GM12878 (cell line): ENCODE measurements around the gene NEGR1. TPM values are rescaled to one million over a fixed set of nuclear protein-coding genes. Genes with fewer than 3 reads are reported as not detected.

Source experiments
- ATAC-seq: fragments of 200-7000 bp; cut with Tn5 transposase; 3 replicates; pipeline ENCODE4 v1.9.1; 2020; ENCODE audit warnings: mild to moderate bottlenecking, moderate library complexity
- BruUV-seq: library from RNA; stranded (reverse); fragments of 400-500 nt; replicated peaks from 2 replicates; lab custom pipeline; 2021; lab: Mats Ljungman, UMichigan
- CTCF ChIA-PET: fragments of 300-600 bp; sonication (Branson Sonifier 250); formaldehyde crosslinking; extraction: SDS; loops from one replicate; lab custom pipeline; 2021; ENCODE audit warnings: inconsistent platforms; lab: Yijun Ruan, JAX
- POLR2A ChIA-PET: fragments of 350-600 bp; formaldehyde crosslinking; extraction: SDS; loops from one replicate; lab custom pipeline; 2021; ENCODE audit warnings: inconsistent platforms; lab: Charles Lee
- RAD21 ChIA-PET: fragments of 300-600 bp; sonication (Branson Sonifier 250); formaldehyde crosslinking; loops from one replicate; lab custom pipeline; 2023; ENCODE audit warnings: antibody characterized with exemption; ENCODE audit not compliant: unreplicated experiment; lab: Charles Lee
- SMC1A ChIA-PET: fragments of 300-600 bp; sonication (Branson Sonifier 250); formaldehyde crosslinking; loops from one replicate; lab custom pipeline; 2023; ENCODE audit not compliant: unreplicated experiment, uncharacterized antibody; lab: Charles Lee
- DNase-seq: peaks from one replicate; pipeline ENCODE4 v3.0.0-alpha.2; 2011; ENCODE audit warnings: low read depth, low spot score
- FAIRE-seq: peaks from 3 replicates; lab custom pipeline; 2011; peaks lifted over from hg19 to GRCh38; lab: Jason Lieb, UNC
- H2AFZ ChIP-seq: 2 replicates; pipeline ENCODE4 v1.6.0; 2011; ENCODE audit warnings: low read depth, low read length, control low read depth; ENCODE audit not compliant: control insufficient read depth
- H3K27ac ChIP-seq: 2 replicates; pipeline ENCODE4 v1.5.1; 2011; ENCODE audit warnings: control low read depth; ENCODE audit not compliant: control insufficient read depth, insufficient read depth
- H3K27me3 ChIP-seq, 2 experiments: replicated peaks in 1 of 2; 2 replicates each; pipeline versions ENCODE4 v1.6.0 to v1.6.1; 2011; ENCODE audit warnings: low read length in 1 of 2; ENCODE audit not compliant: control insufficient read depth in 2 of 2, insufficient read depth in 2 of 2
- H3K36me3 ChIP-seq, 2 experiments: 2 replicates each; pipeline ENCODE4 v1.5.1; 2011; ENCODE audit warnings: low read length in 1 of 2; ENCODE audit not compliant: control insufficient read depth in 2 of 2, insufficient read depth in 2 of 2
- H3K4me1 ChIP-seq: 2 replicates; pipeline ENCODE4 v1.6.1; 2011; ENCODE audit warnings: mild to moderate bottlenecking, low read length, moderate library complexity, mixed read lengths; ENCODE audit not compliant: control insufficient read depth, insufficient read depth
- H3K4me2 ChIP-seq: 2 replicates; pipeline ENCODE4 v1.6.0; 2011; ENCODE audit warnings: control low read depth; ENCODE audit not compliant: control insufficient read depth, insufficient read depth
- H3K4me3 ChIP-seq: fragments of 200-600 bp; sonication (generic); 2 replicates; pipeline ENCODE4 v1.5.1; 2016
- H3K79me2 ChIP-seq: 2 replicates; pipeline ENCODE4 v1.6.0; 2011; ENCODE audit warnings: low read length; ENCODE audit not compliant: control insufficient read depth, insufficient read depth
- H3K9ac ChIP-seq: 2 replicates; pipeline ENCODE4 v1.8.0; 2011; ENCODE audit warnings: low read length, control low read depth, mixed read lengths; ENCODE audit not compliant: control insufficient read depth, insufficient read depth
- H3K9me3 ChIP-seq: replicated peaks from 3 replicates; pipeline ENCODE4 v1.5.1; 2011; ENCODE audit warnings: mild to moderate bottlenecking, low read length; ENCODE audit not compliant: control insufficient read depth, insufficient read depth
- H4K20me1 ChIP-seq: 2 replicates; pipeline ENCODE4 v1.6.0; 2011; ENCODE audit not compliant: control insufficient read depth, insufficient read depth
- CREB1 ChIP-seq: IDR thresholded peaks from 2 replicates; pipeline ENCODE4 v1.6.1; 2012; ENCODE audit warnings: low read depth, mild to moderate bottlenecking, inconsistent platforms
- JUND ChIP-seq: IDR thresholded peaks from 2 replicates; pipeline ENCODE4 v1.6.1; 2012; ENCODE audit warnings: low read depth, mild to moderate bottlenecking, low read length, improper control_type of control experiment, moderate library complexity
- MLLT1 ChIP-seq: fragments of 450-650 bp; IDR thresholded peaks from 2 replicates; pipeline ENCODE4 v1.6.1; 2016; ENCODE audit warnings: mild to moderate bottlenecking
- NFXL1 ChIP-seq: fragments of 450-650 bp; IDR thresholded peaks from 2 replicates; pipeline ENCODE4 v1.6.1; 2017; ENCODE audit warnings: antibody characterized with exemption, mild to moderate bottlenecking, borderline replicate concordance
- POLR2AphosphoS5 ChIP-seq: IDR thresholded peaks from 2 replicates; pipeline ENCODE4 v1.6.1; 2011; ENCODE audit warnings: mild to moderate bottlenecking, low read length, inconsistent platforms
- ZNF687 ChIP-seq: fragments of 450-650 bp; IDR thresholded peaks from 2 replicates; pipeline ENCODE4 v1.6.1; 2017; ENCODE audit warnings: mild to moderate bottlenecking, moderate library complexity
- WGBS: methylation state at CpG from one replicate; pipeline ENCODE4 v1.1.6; 2016; ENCODE audit warnings: low lambda C conversion rate; ENCODE audit not compliant: insufficient replicate concordance, insufficient coverage; ENCODE audit errors: missing lambda C conversion rate; 5-methylcytosine and 5-hydroxymethylcytosine counted together
- in situ Hi-C: fragments of 300-500 bp; cut with MboI; formaldehyde crosslinking; loops from 9 replicates; pipeline ENCODE4 v1.14.3; 2018; ENCODE audit warnings: mixed read lengths
- intact Hi-C: fragments of 100-400 bp; cut with micrococcal nuclease; formaldehyde crosslinking; loops from one replicate; pipeline ENCODE4 v1.14.2; 2022; ENCODE audit not compliant: unreplicated experiment
- polyA plus RNA-seq, 11 experiments: library from polyadenylated mRNA; depleted of rRNA in 4 of 11; unstranded in 6 of 11; stranded (reverse) in 5 of 11; fragments of >200 nt; fragmentation: Nextera tagmentation in 4 of 11; fragmentation: Illumina TruSeq in 1 of 11; extraction: Ambion mirVana in 4 of 11; extraction: Trizol in 1 of 11; gene quantifications; 1 replicate in 1 of 11; 2 replicates in 10 of 11; pipeline versions ENCODE4 v1.2.1 to v1.2.3, GENCODE V29; 2011 to 2016; ENCODE audit warnings: inconsistent platforms in 2 of 11, missing spikeins in 2 of 11, low read depth in 1 of 11
- total RNA-seq, 4 experiments: library from RNA; depleted of rRNA in 3 of 4; stranded (reverse); fragments of >200 nt in 3 of 4; fragmentation: Illumina TruSeq in 1 of 4; extraction: Trizol in 1 of 4; gene quantifications; 2 replicates each; pipeline versions ENCODE4 v1.2.1 to v1.2.3, GENCODE V29; 2013 to 2021

NEGR1 gene
- total and polyA plus RNA-seq, 10 of the 15 experiments (the other 5 are each of a cell fraction or from before 2014, with no cell fraction given), result under 0.01 to 0.03 (median 0.01) TPM; not detected in 7

- no peak for DNase-seq
- intact Hi-C loops, result no loop called here
- H3K4me1 ChIP-seq, result no peaks in the 10 kb centered on the region
- H3K9me3 ChIP-seq, result no peaks in the 10 kb centered on the region
- ChIA-PET POLR2A (interaction anchor here (0.7 kb wide), 1 partner anchor 11 kb away, joined by 9 read pairs; no protein-coding TSS in a partner anchor), SMC1A (no interaction called here), RAD21 (no interaction called here), CTCF (no interaction called here)
- 0% methylated on average over 2 of the region's 2 CpGs for WGBS
- in situ Hi-C loops, result no loop called here
- BruUV-seq, result no TSS peak
- H3K27me3 ChIP-seq, result no peaks in the 10 kb centered on the region
- H4K20me1 ChIP-seq, result no peaks in the 10 kb centered on the region
- H2AFZ ChIP-seq, result no peak overlapping the region
- no peaks in the 10 kb centered on the region for H3K79me2 ChIP-seq
- no peak overlapping the region for H3K9ac ChIP-seq
- no peak for ATAC-seq
- H3K4me3 ChIP-seq, result no peak overlapping the region
- H3K4me2 ChIP-seq, result no peak overlapping the region
- no peak for FAIRE-seq
- no peak overlapping the region for H3K27ac ChIP-seq
- H3K36me3 ChIP-seq, result no peaks in the 10 kb centered on the region
- TF ChIP-seq POLR2AphosphoS5 (no peak), CREB1 (no peak), JUND (no peak), ZNF687 (no peak), NFXL1 (no peak), MLLT1 (no peak)
Observed at GRCh38 chr1:71882637-71883036, 399.7 kb downstream of the NEGR1 start.
